PFSK-1 (cell line): ENCODE results near the gene PJA2.

Experiments
- POLR2AphosphoS5 ChIP-seq: IDR thresholded peaks from 2 replicates; pipeline ENCODE4 v1.6.1; 2012; ENCODE audit warnings: low read depth, mild to moderate bottlenecking, control low read depth, low read length, moderate library complexity
- REST ChIP-seq, 2 experiments: IDR thresholded peaks; 2 replicates each; pipeline versions ENCODE4 v1.6.1 to v1.8.0; 2011 to 2012; ENCODE audit warnings: low read depth in 2 of 2, low read length in 2 of 2, control low read depth in 1 of 2, inconsistent platforms in 1 of 2, mild to moderate bottlenecking in 1 of 2, moderate library complexity in 1 of 2; ENCODE audit not compliant: insufficient read depth in 1 of 2
- SIN3A ChIP-seq: IDR thresholded peaks from 2 replicates; pipeline ENCODE4 v1.6.1; 2012; ENCODE audit warnings: mild to moderate bottlenecking, low read length, moderate library complexity, borderline replicate concordance; ENCODE audit not compliant: insufficient read depth
- TAF1 ChIP-seq: IDR thresholded peaks from 2 replicates; pipeline ENCODE4 v1.6.1; 2012; ENCODE audit warnings: low read length, control low read depth, borderline replicate concordance; ENCODE audit not compliant: insufficient read depth

DNA sequence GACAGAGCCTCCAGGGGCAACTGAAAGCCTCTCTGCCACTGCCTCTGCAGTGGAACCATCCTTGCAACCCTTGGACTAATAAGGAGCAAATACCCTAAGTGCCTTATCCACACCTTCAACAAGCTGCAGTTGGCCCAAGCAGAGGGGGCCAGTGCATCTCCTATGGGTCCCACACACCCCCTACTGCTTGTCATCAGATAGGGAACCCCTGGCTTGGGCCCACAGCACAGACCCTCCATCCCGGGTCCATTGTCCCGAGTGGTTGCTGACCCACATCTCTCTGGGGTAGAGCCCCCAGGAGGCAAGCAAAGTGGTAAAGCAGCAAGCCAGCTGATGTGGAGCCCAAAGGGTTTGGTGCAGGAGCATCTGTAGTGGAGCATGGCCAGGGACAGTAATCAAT is 119.5 kb downstream of the PJA2 start:
- no peak for TF ChIP-seq POLR2AphosphoS5
- TF ChIP-seq TAF1, result no peak
- TF ChIP-seq REST (IDR thresholded peaks at IDR 0.05; ENCODE audit: insufficient read depth in 1 of 2, low read depth in 2 of 2, low read length in 2 of 2), result no peak
- TF ChIP-seq SIN3A, result no peak
